GM23338 (cell line): ENCODE measurements around the gene RBM11. TPM values are rescaled to one million over a fixed set of nuclear protein-coding genes. Genes with fewer than 3 reads are reported as not detected.

Experiments
- ATAC-seq: fragments of 200-7000 bp; cut with Tn5 transposase; 3 replicates; pipeline ENCODE4 v1.9.1; 2020
- DNase-seq: peaks from one replicate; pipeline ENCODE4 v3.0.0-alpha.2; 2015; ENCODE audit warnings: low spot score
- H2AFZ ChIP-seq: fragments of 200-600 bp; sonication (generic); 2 replicates; pipeline ENCODE4 v1.8.0; 2016; ENCODE audit warnings: antibody characterized with exemption, mild to moderate bottlenecking, moderate library complexity
- H3F3A ChIP-seq: fragments of 200-600 bp; sonication (generic); replicated peaks from 2 replicates; pipeline ENCODE4 v1.8.0; 2017; ENCODE audit warnings: antibody characterized with exemption, mixed run types, low read depth
- H3K27ac ChIP-seq: fragments of 200-600 bp; sonication (generic); 2 replicates; pipeline ENCODE4 v1.6.1; 2016; ENCODE audit warnings: low read depth
- H3K27me3 ChIP-seq: fragments of 200-600 bp; sonication (generic); 2 replicates; pipeline ENCODE4 v1.8.0; 2016; ENCODE audit warnings: mild to moderate bottlenecking, mixed run types, moderate library complexity; ENCODE audit not compliant: insufficient read depth
- H3K36me3 ChIP-seq: fragments of 200-600 bp; sonication (generic); 2 replicates; pipeline ENCODE4 v1.8.0; 2016; ENCODE audit warnings: mild to moderate bottlenecking; ENCODE audit not compliant: insufficient read depth
- H3K4me1 ChIP-seq: fragments of 200-600 bp; sonication (generic); 2 replicates; pipeline ENCODE4 v1.8.0; 2016; ENCODE audit warnings: mild to moderate bottlenecking, moderate library complexity; ENCODE audit not compliant: insufficient read depth
- H3K4me2 ChIP-seq: fragments of 200-600 bp; sonication (generic); 2 replicates; pipeline ENCODE4 v1.7.1; 2017; ENCODE audit warnings: mixed run types
- H3K4me3 ChIP-seq: fragments of 200-600 bp; sonication (generic); 2 replicates; pipeline ENCODE4 v1.6.1; 2016; ENCODE audit warnings: mixed run types
- H3K79me2 ChIP-seq: fragments of 200-600 bp; sonication (generic); replicated peaks from 2 replicates; pipeline ENCODE4 v1.8.0; 2017; ENCODE audit warnings: mild to moderate bottlenecking; ENCODE audit not compliant: insufficient read depth
- H3K9me2 ChIP-seq: fragments of 200-600 bp; sonication (generic); 2 replicates; pipeline ENCODE4 v1.8.0; 2017; ENCODE audit not compliant: insufficient read depth
- H4K20me1 ChIP-seq: fragments of 200-600 bp; sonication (generic); replicated peaks from 2 replicates; pipeline ENCODE4 v1.8.0; 2017; ENCODE audit warnings: mild to moderate bottlenecking; ENCODE audit not compliant: insufficient read depth
- H3K27ac Mint-ChIP-seq: 2 replicates; pipeline ENCODE4 v1.8.0; 2020; ENCODE audit warnings: inconsistent platforms, mild to moderate bottlenecking, moderate library complexity, mixed read lengths
- H3K27me3 Mint-ChIP-seq: 3 replicates; pipeline ENCODE4 v1.8.0; 2022; ENCODE audit warnings: low read depth, mild to moderate bottlenecking, moderate library complexity, mixed read lengths, inconsistent platforms; ENCODE audit not compliant: insufficient read depth, poor library complexity
- H3K36me3 Mint-ChIP-seq: 3 replicates; pipeline ENCODE4 v1.8.0; 2021; ENCODE audit warnings: low read depth, mild to moderate bottlenecking, inconsistent platforms, moderate library complexity, mixed read lengths
- H3K4me1 Mint-ChIP-seq: 3 replicates; pipeline ENCODE4 v1.8.0; 2020; ENCODE audit warnings: mild to moderate bottlenecking, inconsistent platforms, mixed read lengths
- H3K4me3 Mint-ChIP-seq: 3 replicates; pipeline ENCODE4 v1.8.0; 2021; ENCODE audit warnings: moderate library complexity, mild to moderate bottlenecking, inconsistent platforms, mixed read lengths
- H3K9me3 Mint-ChIP-seq: 3 replicates; pipeline ENCODE4 v1.8.0; 2020; ENCODE audit warnings: moderate library complexity, mild to moderate bottlenecking, inconsistent platforms, mixed read lengths
- CREB1 ChIP-seq: fragments of 250-450 bp; sonication (Bioruptor Pico); IDR thresholded peaks from 2 replicates; pipeline ENCODE4 v1.5.0; 2020; ENCODE audit warnings: low read depth, mild to moderate bottlenecking, moderate library complexity
- EZH2 ChIP-seq: fragments of 200-600 bp; sonication (generic); IDR thresholded peaks from one replicate; pipeline ENCODE4 v1.8.0; 2017; ENCODE audit warnings: antibody characterized with exemption, mild to moderate bottlenecking, low read depth; ENCODE audit not compliant: unreplicated experiment
- EZH2phosphoT487 ChIP-seq: fragments of 200-600 bp; sonication (generic); IDR thresholded peaks from one replicate; pipeline ENCODE4 v1.8.1; 2018; ENCODE audit warnings: antibody characterized with exemption; ENCODE audit not compliant: unreplicated experiment
- JUNB ChIP-seq: IDR thresholded peaks from one replicate; pipeline ENCODE4 v1.6.1; 2016; ENCODE audit warnings: antibody characterized with exemption; ENCODE audit not compliant: unreplicated experiment
- NANOG ChIP-seq: IDR thresholded peaks from 2 replicates; pipeline ENCODE4 v1.6.1; 2016; ENCODE audit warnings: antibody characterized with exemption, borderline replicate concordance
- POLR2AphosphoS5 ChIP-seq: IDR thresholded peaks from 2 replicates; pipeline ENCODE4 v1.6.1; 2016; ENCODE audit warnings: antibody characterized with exemption, low read depth
- STAT1 ChIP-seq: IDR thresholded peaks from one replicate; pipeline ENCODE4 v1.6.1; 2016; ENCODE audit warnings: antibody characterized with exemption; ENCODE audit not compliant: unreplicated experiment
- polyA plus RNA-seq: library from polyadenylated mRNA; unstranded; fragments of >200 nt; fragmentation: Nextera tagmentation; extraction: Ambion mirVana; gene quantifications from 2 replicates; pipeline ENCODE4 v1.2.1, GENCODE V29; 2016
- total RNA-seq: library from RNA; depleted of rRNA; stranded (reverse); fragments of >200 nt; shearing (Covaris generic); gene quantifications from 2 replicates; pipeline ENCODE4 v1.2.3, GENCODE V29; 2014
- TF ChIP-seq, protein P1 (sequence below): IDR thresholded peaks from 2 replicates; pipeline ENCODE4 v1.6.1; 2016; ENCODE audit warnings: antibody characterized with exemption
- TF ChIP-seq, protein P2 (sequence below), 2 experiments: fragments of 200-600 bp in 1 of 2; sonication (generic) in 1 of 2; conservative IDR thresholded peaks; 2 replicates each; pipeline versions ENCODE4 v1.5.1 to v1.6.1; 2016 to 2017; ENCODE audit warnings: antibody characterized with exemption in 2 of 2, low read depth in 2 of 2, mild to moderate bottlenecking in 2 of 2, moderate library complexity in 1 of 2
- TF ChIP-seq, protein P3 (sequence below): IDR thresholded peaks from one replicate; pipeline ENCODE4 v1.6.1; 2018; ENCODE audit warnings: antibody characterized with exemption; ENCODE audit not compliant: unreplicated experiment
- TF ChIP-seq, protein P4 (sequence below): fragments of 250-450 bp; sonication (Bioruptor Pico); IDR thresholded peaks from 2 replicates; pipeline ENCODE4 v1.5.0; 2020; ENCODE audit warnings: mild to moderate bottlenecking, moderate library complexity

RBM11 gene
- total and polyA plus RNA-seq, 2 experiments from 2014 or later, result 6.3 to 8.3 TPM

DNA sequence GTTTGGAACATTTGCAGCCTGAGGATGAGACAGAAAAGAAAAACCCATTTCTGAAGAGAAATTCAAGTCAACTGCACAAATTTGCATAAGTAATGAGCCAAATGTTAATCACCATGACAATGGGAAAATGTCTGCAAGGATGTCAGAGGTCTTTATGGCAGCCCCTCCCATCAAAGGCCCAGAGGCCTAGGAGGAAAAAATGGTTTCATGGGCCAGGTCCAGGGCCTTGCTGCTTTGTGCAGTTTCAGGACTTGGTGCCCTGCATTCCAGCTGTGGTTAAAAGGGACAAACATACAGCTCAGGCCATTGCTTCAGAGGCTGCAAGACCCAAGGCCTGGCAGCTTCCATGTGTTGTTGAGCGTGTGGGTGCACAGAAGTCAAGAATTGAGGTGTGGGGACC, 13.4 kb downstream of the RBM11 start:
- Histone ChIP-seq H3K79me2 (no peaks in the 10 kb centered on the region), H3F3A (no peaks in the 10 kb centered on the region), H4K20me1 (no peaks in the 10 kb centered on the region), H3K9me2 (0 out of 2 replicates have a peak, but pooled peaks cover 5% of the 10 kb centered on the region), H2AFZ (no peak overlapping the region), H3K36me3 (peaks cover 13% of the 10 kb centered on the region; the same call in 1 of the 2 replicates), H3K4me3 (no peak overlapping the region), H3K4me1 (no peaks in the 10 kb centered on the region), H3K27me3 (no peaks in the 10 kb centered on the region), H3K27ac (no peak overlapping the region), H3K4me2 (no peak overlapping the region)
- Mint-ChIP-seq H3K9me3 (peaks cover 30% of the 10 kb centered on the region), H3K4me3 (no peak overlapping the region), H3K4me1 (no peaks in the 10 kb centered on the region), H3K27me3 (no peaks in the 10 kb centered on the region), H3K27ac (no peak overlapping the region), H3K36me3 (peaks cover 37% of the 10 kb centered on the region)
- DNase-seq, result no peak
- no peak for ATAC-seq
- TF ChIP-seq NANOG (no peak), CREB1 (CRISPR knock-in tag) (no peak), STAT1 (no peak), JUNB (no peak), EZH2 (no peak), EZH2phosphoT487 (no peak), POLR2AphosphoS5 (no peak)
- TF ChIP-seq, protein P1, sequence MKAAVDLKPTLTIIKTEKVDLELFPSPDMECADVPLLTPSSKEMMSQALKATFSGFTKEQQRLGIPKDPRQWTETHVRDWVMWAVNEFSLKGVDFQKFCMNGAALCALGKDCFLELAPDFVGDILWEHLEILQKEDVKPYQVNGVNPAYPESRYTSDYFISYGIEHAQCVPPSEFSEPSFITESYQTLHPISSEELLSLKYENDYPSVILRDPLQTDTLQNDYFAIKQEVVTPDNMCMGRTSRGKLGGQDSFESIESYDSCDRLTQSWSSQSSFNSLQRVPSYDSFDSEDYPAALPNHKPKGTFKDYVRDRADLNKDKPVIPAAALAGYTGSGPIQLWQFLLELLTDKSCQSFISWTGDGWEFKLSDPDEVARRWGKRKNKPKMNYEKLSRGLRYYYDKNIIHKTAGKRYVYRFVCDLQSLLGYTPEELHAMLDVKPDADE, result no peak
- TF ChIP-seq, protein P2, sequence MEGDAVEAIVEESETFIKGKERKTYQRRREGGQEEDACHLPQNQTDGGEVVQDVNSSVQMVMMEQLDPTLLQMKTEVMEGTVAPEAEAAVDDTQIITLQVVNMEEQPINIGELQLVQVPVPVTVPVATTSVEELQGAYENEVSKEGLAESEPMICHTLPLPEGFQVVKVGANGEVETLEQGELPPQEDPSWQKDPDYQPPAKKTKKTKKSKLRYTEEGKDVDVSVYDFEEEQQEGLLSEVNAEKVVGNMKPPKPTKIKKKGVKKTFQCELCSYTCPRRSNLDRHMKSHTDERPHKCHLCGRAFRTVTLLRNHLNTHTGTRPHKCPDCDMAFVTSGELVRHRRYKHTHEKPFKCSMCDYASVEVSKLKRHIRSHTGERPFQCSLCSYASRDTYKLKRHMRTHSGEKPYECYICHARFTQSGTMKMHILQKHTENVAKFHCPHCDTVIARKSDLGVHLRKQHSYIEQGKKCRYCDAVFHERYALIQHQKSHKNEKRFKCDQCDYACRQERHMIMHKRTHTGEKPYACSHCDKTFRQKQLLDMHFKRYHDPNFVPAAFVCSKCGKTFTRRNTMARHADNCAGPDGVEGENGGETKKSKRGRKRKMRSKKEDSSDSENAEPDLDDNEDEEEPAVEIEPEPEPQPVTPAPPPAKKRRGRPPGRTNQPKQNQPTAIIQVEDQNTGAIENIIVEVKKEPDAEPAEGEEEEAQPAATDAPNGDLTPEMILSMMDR (conservative IDR thresholded peaks at IDR 0.05; ENCODE audit: low read depth in 2 of 2), result no peak
- TF ChIP-seq, protein P3, sequence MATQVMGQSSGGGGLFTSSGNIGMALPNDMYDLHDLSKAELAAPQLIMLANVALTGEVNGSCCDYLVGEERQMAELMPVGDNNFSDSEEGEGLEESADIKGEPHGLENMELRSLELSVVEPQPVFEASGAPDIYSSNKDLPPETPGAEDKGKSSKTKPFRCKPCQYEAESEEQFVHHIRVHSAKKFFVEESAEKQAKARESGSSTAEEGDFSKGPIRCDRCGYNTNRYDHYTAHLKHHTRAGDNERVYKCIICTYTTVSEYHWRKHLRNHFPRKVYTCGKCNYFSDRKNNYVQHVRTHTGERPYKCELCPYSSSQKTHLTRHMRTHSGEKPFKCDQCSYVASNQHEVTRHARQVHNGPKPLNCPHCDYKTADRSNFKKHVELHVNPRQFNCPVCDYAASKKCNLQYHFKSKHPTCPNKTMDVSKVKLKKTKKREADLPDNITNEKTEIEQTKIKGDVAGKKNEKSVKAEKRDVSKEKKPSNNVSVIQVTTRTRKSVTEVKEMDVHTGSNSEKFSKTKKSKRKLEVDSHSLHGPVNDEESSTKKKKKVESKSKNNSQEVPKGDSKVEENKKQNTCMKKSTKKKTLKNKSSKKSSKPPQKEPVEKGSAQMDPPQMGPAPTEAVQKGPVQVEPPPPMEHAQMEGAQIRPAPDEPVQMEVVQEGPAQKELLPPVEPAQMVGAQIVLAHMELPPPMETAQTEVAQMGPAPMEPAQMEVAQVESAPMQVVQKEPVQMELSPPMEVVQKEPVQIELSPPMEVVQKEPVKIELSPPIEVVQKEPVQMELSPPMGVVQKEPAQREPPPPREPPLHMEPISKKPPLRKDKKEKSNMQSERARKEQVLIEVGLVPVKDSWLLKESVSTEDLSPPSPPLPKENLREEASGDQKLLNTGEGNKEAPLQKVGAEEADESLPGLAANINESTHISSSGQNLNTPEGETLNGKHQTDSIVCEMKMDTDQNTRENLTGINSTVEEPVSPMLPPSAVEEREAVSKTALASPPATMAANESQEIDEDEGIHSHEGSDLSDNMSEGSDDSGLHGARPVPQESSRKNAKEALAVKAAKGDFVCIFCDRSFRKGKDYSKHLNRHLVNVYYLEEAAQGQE, result no peak
- TF ChIP-seq, protein P4, sequence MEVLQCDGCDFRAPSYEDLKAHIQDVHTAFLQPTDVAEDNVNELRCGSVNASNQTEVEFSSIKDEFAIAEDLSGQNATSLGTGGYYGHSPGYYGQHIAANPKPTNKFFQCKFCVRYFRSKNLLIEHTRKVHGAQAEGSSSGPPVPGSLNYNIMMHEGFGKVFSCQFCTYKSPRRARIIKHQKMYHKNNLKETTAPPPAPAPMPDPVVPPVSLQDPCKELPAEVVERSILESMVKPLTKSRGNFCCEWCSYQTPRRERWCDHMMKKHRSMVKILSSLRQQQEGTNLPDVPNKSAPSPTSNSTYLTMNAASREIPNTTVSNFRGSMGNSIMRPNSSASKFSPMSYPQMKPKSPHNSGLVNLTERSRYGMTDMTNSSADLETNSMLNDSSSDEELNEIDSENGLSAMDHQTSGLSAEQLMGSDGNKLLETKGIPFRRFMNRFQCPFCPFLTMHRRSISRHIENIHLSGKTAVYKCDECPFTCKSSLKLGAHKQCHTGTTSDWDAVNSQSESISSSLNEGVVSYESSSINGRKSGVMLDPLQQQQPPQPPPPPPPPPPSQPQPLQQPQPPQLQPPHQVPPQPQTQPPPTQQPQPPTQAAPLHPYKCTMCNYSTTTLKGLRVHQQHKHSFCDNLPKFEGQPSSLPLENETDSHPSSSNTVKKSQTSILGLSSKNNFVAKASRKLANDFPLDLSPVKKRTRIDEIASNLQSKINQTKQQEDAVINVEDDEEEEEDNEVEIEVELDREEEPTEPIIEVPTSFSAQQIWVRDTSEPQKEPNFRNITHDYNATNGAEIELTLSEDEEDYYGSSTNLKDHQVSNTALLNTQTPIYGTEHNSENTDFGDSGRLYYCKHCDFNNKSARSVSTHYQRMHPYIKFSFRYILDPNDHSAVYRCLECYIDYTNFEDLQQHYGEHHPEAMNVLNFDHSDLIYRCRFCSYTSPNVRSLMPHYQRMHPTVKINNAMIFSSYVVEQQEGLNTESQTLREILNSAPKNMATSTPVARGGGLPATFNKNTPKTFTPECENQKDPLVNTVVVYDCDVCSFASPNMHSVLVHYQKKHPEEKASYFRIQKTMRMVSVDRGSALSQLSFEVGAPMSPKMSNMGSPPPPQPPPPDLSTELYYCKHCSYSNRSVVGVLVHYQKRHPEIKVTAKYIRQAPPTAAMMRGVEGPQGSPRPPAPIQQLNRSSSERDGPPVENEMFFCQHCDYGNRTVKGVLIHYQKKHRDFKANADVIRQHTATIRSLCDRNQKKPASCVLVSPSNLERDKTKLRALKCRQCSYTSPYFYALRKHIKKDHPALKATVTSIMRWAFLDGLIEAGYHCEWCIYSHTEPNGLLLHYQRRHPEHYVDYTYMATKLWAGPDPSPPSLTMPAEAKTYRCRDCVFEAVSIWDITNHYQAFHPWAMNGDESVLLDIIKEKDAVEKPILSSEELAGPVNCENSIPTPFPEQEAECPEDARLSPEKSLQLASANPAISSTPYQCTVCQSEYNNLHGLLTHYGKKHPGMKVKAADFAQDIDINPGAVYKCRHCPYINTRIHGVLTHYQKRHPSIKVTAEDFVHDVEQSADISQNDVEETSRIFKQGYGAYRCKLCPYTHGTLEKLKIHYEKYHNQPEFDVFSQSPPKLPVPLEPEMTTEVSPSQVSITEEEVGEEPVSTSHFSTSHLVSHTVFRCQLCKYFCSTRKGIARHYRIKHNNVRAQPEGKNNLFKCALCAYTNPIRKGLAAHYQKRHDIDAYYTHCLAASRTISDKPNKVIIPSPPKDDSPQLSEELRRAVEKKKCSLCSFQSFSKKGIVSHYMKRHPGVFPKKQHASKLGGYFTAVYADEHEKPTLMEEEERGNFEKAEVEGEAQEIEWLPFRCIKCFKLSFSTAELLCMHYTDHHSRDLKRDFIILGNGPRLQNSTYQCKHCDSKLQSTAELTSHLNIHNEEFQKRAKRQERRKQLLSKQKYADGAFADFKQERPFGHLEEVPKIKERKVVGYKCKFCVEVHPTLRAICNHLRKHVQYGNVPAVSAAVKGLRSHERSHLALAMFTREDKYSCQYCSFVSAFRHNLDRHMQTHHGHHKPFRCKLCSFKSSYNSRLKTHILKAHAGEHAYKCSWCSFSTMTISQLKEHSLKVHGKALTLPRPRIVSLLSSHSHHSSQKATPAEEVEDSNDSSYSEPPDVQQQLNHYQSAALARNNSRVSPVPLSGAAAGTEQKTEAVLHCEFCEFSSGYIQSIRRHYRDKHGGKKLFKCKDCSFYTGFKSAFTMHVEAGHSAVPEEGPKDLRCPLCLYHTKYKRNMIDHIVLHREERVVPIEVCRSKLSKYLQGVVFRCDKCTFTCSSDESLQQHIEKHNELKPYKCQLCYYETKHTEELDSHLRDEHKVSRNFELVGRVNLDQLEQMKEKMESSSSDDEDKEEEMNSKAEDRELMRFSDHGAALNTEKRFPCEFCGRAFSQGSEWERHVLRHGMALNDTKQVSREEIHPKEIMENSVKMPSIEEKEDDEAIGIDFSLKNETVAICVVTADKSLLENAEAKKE (CRISPR knock-in tag), result no peak
